GM18868 (cell line): Measurements from ENCODE around the gene UEVLD.
"Not testable (repeated sequence)": the region's sequence is repeated elsewhere in the genome, so short reads cannot be mapped to it uniquely, and the experiment has no call there.

Source experiments
- ATAC-seq: cut with Tn5 transposase; IDR thresholded peaks from one replicate; pipeline ENCODE4 v1.9.1; 2021; ENCODE audit warnings: mild to moderate bottlenecking, moderate library complexity; ENCODE audit not compliant: unreplicated experiment

The UEVLD gene

DNA sequence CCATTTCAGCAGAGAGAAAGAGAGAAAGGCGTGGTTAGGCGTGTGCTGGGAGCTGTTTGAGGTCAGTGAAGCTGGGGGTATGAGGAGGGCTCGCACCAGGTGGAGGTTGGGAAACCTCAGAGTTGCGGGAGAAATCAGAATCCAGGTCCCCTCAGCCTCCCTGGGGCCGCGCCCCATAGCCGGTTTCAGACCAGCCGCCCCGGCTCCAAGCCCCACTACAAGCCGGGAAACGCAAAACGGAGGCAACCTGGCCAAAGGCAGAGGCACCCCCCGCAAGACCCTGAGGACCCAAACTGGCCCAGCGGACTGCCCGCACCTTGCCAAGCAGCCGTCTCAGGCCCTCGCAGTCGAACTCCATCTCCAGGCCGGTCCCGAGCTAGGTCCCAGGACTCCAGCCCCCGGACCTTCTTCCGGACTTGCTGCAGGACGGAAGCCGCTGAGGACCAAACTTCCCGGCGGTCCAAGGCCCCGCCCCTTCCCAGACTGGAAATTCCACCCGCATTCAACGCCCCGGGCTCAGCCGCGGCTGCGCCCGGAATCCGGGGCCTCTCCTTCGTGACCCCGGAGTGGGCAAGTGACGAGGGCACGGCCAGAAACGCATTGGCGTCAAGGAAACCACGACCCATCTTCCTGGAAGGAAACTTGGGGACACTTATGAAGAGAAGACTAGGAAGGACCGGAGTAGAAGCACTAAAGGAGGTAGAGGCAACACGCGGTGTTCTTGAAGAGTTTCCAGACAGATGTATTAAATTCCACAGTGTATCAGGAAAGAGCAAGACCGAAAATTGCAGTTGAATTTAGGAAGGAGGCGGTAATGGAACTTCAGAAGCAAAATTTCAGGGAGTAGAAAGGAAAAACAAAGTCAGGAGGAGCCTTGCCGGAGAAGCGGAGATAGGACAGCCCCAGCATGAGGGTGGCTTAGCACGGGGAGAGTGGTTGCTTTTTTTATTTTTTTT, at the start of gene UEVLD:
UEVLD (minus strand) TSS at position 438 of the 956 bp plus-strand sequence; CDS start at position 358, 80 bp downstream.
- peak; percentile 69 for ATAC-seq

GRCh38 chr11:18634140-18635032, 45.9 kb upstream of the UEVLD start, which contains the start of gene SPTY2D1:
TSS of gene SPTY2D1 (minus strand) at chr11:18634342. CDS start at chr11:18634257, 85 bp downstream.
- peak; percentile 96 for ATAC-seq

DNA sequence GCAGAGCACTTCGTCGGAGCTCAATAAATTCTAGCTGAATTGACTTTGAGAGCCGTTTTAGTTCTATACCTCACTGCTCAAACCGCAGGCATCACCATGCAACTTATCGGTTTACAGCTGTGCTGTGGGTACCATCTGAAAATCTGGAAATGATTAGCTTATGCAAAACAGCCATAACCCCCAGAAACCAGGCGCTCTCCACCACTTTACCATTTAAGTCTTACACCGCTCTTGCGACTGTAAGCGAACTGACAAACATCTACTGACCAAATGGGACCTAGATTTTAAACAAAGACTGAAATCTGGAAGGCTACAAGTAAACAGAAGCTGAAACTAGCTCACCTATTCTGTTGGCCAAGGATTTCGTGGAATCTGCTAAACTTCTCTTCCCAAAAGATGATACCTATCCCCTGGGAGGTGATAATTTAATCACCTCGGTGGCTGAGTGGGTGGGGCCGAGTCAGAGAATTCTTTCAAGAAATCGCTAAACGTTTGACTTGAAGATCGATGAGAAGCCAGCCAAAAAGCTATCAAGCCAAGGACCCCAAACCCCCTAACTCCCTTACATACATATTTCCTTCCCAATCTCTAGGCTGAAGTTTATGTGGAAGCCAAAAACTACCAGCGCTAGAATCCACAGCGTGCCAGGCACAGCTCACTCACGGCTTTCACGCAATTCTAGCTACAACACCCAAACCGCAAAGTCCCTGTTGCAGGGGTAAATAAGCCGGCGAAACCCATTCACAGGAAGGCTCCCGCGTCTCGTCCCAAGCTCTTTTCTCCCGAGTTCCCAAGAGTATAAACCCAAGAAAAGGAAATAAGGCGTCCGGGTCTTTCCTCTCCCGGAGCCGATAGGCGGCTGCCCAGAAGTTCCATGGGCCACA, 45.0 kb upstream of the UEVLD start:
- ATAC-seq: peak; percentile 46

DNA sequence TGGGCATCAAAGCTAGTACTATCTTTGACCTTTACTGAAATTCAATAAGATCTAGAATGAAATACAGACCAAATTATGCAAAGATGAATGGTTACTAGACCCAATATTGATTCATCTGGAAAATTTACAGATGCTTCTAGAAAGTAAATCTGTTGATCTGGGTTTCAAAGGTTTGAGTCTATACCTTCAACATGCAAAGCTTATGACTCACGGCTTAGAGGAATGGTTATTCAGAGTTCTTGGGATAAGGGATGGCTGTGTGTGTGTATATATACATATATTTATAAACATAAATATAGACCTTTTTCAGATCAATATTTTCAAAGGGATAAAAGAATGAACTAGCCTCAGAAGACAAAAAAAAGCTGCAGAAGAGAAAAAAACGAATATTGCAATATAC, 44.3 kb upstream of the UEVLD start:
- no peak for ATAC-seq

GRCh38 chr11:18624161-18624560, 35.6 kb upstream of the UEVLD start:
- ATAC-seq: no peak

- no peak for ATAC-seq
Observed at GRCh38 chr11:18623707-18624106, 35.2 kb upstream of the UEVLD start.

DNA sequence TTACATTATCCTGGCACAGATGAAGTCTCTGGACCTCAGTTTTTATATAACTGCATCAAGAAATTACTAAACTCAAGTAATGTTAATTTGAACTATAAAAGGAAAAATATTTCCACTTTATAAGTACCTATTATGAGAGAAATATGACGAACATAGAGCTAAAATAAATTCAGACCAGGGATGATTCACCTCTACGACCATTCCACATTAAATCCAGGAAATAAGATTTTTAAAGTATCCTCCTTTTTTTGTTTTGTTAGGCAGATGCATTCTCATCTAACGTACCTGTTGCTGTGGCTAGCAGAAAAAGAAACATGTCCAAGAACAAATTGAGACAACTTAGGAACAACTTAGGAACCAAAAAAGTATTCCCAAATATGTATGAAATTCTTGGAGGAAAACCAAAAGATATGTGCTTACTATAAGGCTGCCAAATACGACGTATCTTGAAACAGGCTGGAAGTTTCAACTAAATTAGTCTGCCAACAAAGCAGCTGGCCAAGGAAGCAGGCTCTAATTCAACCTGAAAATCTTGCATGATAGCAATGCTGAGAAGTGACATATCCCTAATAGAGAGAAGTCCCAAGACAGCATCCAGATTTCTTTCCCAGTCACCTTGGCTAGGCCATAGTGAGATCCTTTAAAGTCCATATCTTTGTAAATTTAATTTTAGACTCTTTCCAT, 29.9 kb upstream of the UEVLD start:
- no peak for ATAC-seq

GRCh38 chr11:18617688-18618341, 29.3 kb upstream of the UEVLD start:
- peak; percentile 34 for ATAC-seq

DNA sequence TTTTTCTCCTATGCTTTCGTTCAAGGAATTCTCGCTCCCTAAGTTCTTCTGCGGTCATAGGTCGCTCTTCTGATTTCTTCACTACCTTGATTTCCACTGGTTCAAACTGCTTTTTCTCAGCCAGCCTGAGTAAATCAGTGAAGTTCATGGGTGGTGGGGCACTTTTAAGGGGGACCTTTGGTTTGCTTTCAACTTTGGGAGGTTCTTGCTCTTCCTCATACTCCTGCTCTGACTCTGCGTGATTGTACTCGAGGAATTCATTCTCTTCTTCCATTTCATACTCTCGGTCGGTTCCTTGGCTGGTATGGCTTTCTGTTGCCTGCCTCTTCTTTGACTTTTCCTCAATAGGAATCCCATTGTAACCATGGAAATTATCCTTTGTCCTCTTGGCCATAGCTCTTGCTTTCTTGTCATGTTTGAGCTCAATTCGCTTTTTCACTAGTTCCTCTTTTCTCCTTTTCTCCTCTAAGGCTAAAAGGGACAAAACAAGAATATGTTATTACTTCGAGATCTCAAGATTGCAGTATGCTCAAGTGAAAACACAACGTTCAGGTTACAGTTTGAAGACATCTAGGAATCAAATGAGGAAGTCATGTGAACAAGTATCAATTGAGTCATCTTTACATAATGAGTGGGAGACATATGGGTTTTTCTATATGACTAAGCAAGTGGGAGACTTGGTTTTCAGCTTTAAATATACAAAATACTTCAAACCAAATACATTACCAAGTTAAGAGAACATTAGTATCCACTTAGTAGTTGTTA, 27.3 kb upstream of the UEVLD start:
- ATAC-seq: peak; percentile 95

DNA sequence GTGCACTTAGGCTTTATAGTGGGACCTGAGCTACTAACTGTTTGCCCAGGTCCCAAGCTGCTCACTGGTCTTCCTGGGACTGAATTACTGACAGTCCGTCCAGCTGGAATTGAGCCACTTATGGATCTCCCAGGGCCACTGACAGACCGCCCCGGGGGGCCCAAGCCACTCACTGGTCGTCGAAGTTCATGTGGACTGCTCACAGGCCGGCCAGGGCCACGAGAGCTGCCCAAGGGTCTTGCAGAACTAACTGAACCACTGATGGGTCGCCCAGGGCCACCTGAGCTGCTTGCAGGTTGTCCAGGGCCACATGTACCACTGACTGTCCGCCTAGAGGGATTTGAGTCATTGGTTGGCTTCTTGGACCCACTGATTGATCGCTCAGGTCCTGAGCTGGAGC, 26.1 kb upstream of the UEVLD start:
- ATAC-seq: no peak

DNA sequence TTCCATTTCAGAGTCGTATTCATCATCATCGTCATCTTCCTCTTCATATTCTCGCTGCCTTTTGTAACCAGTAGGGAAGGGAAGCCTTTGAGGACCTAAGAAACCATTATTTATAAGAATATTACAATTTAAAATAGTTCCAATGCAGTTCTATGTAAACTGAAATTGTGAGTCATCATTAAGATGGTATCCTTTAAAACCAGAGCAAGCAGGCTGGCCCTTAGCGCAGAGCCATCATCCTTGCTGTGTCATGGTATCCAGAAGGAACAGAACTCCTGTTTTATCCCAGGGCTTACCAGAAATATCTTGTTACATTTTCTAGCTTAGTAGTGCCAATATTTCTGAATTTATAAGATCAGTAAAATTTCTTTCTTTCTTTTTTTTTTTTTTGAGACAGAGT, 23.9 kb upstream of the UEVLD start:
- no peak for ATAC-seq

DNA sequence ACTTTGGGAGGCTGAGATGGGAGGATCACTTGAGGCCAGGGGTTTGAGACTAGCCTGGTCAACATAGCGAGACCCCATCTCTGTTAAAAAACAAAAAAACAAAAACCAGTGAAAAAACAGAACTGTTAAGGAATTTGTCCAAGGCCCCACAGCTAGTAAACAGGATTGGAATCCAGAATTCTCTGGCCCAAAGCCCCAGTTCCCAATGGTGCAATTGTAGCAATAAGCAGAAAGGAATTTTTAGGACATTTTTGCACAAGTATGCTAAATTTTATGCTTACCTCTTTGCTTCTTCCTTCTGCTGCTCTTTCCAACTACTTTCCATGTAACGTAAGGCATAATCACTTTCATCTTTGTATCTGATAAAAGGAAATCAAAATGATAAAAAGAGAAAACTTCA, 22.7 kb upstream of the UEVLD start:
- ATAC-seq: no peak

GRCh38 chr11:18608376-18608775, 19.8 kb upstream of the UEVLD start:
- ATAC-seq: no peak

DNA sequence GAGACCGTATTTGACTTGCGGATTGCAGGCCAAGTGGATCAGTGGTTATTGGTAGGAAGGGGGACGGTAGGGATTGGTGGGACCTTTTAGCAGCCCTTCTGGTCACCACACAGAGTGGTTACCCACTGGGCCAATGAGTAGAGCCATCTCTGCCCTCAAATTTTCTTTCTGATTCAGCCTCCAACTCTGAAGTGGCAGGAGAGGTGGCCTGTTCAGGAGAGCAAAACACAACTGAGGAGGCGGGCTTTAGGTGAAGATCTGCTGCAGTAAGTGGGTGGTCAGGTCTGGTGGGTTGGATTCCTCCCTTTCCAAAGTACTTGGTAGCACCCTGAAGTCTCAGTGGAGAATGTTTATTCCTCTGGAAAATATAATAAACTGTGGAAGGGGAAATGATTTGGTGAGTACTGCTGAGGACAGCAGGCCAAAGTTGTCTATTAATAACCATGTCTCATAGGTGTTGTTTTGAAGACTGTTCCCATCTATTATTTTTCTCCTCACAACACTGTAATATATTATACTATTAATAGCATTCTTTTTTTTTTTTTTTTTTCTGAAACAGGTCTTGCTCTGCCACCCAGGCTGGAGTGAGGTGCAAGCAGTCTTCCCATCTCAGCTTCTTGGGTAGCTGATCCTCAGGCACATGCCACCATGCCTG, 12.5 kb upstream of the UEVLD start:
- no peak for ATAC-seq

- no peak for ATAC-seq
Observed at GRCh38 chr11:18599739-18600230, 11.3 kb upstream of the UEVLD start, which contains the start of gene MISFA. TSS of gene MISFA (plus strand) at chr11:18599789. CDS start at chr11:18599929, 140 bp downstream.

DNA sequence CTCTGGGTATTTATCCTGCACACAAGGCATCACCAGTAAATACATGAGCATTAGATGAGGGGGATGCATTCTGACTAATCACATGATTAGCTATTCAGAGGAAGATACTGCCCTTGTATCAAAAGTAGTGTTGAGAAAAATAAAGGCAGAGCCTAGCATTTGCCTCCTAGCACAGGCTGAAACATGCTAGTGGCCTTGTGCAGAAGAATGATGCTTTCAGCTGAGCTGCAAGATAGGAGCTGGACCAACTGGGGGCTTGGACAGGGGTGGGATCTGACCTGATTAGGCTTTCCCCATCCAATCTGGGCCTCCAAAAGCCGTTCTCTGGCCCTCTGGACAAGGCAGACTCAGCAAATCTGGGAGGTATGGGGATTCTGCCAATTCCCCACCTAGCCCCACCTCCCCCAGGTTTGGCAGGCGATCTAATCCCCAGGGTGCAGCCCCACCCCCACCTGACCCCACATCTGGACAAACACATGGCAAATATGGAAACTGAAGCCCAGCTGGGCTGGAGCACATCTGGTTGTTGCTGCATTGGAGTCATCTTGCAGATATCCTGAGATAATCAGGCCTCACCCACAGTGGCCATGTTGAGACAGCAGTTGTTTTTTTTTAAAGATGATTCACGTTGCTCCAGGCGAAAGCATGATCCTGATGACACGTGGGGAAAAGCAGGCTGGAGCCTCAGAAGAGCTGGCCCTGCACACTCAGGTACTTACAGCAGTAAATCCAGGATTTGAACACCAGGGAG, 6.6 kb upstream of the UEVLD start:
- no peak for ATAC-seq

DNA sequence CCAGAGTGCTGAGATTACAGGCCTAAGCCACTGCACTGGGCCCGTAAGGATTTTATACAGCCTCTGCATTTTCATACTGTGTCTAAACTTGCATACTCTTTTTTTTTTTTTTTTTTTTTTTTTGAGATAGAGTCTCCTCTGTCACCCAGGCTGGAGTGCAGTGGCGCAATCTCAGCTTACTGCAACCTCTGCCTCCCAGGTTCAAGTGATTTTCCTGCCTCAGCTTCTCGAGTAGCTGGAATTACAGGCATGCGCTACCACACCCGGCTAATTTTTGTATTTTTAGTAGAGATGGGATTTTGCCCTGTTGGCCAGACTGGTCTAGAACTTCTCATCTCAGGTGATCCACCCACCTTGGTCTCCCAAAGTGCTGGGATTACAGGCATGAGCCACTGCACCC, 5.6 kb upstream of the UEVLD start:
- not testable (repeated sequence) for ATAC-seq
